Measurements from ENCODE around the gene CFAP74. TPM values are rescaled to one million over a fixed set of nuclear protein-coding genes. Genes with fewer than 3 reads are reported as not detected.

CFAP74 gene
- total RNA-seq, 1 donor from 2014 or later, result not detected

DNA sequence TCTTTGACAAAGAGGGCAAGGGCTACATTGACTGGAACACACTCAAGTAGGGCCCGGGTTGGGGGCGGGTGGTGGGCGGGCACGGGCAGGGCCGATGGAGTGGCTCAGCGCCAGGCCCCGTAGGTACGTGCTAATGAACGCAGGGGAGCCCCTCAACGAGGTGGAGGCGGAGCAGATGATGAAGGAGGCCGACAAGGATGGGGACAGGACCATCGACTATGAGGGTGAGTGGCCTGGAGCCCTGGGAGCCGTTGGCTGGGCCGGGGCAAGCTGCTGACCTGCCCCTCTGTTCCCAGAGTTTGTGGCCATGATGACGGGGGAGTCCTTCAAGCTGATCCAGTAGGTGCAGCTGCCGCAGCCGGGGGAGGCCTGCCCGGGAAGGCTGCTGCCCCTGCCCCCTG, 86.7 kb downstream of the CFAP74 start:
- Mint-ChIP-seq H3K9me3 (ENCODE audit: unreplicated experiment) (no peaks in the 10 kb centered on the region), H3K4me1 (ENCODE audit: unreplicated experiment) (no peaks in the 10 kb centered on the region), H3K4me3 (ENCODE audit: unreplicated experiment) (no peak overlapping the region), H3K27me3 (ENCODE audit: unreplicated experiment) (no peaks in the 10 kb centered on the region), H3K27ac (ENCODE audit: unreplicated experiment) (no peak overlapping the region), H3K36me3 (ENCODE audit: unreplicated experiment) (no peaks in the 10 kb centered on the region)
- TF ChIP-seq, protein P1, sequence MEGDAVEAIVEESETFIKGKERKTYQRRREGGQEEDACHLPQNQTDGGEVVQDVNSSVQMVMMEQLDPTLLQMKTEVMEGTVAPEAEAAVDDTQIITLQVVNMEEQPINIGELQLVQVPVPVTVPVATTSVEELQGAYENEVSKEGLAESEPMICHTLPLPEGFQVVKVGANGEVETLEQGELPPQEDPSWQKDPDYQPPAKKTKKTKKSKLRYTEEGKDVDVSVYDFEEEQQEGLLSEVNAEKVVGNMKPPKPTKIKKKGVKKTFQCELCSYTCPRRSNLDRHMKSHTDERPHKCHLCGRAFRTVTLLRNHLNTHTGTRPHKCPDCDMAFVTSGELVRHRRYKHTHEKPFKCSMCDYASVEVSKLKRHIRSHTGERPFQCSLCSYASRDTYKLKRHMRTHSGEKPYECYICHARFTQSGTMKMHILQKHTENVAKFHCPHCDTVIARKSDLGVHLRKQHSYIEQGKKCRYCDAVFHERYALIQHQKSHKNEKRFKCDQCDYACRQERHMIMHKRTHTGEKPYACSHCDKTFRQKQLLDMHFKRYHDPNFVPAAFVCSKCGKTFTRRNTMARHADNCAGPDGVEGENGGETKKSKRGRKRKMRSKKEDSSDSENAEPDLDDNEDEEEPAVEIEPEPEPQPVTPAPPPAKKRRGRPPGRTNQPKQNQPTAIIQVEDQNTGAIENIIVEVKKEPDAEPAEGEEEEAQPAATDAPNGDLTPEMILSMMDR (IDR thresholded peaks at IDR 0.05), result no peak
- DNase-seq (ENCODE audit: extremely low spot score, unreplicated experiment), result no peak

DNA sequence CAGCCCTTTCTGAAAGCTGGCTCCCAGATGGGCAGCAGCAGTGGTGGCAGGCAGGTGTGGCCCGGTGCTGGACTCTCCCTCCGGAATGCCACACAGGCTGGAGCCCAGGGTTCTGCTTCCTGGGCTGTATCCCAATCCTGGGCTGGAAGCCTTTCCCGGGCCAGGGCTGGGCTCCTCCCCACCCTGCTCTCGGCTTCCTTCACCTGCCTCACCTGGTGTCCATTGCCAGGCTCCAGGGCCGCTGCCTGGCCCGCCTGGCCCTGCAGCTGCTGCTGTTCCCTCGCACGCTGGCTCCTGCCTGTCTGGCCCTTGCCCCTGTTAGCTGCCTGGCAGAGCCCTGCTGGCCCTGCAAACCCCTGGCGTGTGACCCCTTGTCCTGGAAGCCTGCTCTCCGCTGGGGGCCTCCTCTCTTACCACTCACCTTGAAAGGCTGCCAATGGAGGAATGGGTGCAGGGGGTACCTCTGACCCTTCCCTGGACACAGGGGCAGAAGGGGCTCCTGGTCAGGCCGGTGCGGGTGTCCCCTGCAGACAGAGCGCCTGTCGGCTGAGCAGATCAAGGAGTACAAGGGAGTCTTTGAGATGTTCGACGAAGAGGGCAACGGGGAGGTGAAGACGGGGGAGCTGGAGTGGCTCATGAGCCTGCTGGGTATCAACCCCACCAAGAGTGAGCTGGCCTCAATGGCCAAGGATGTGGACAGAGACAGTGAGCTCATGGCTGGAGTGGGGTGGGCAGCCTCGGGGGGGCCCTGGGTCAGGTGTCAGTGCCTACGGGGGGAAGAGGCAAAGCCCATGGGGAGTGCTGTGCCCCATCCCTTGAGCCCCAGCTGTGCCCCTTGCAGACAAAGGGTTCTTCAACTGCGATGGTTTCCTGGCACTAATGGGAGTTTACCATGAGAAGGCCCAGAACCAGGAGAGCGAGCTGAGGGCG, 87.4 kb downstream of the CFAP74 start:
- Mint-ChIP-seq H3K27ac (ENCODE audit: unreplicated experiment) (no peak overlapping the region), H3K4me3 (ENCODE audit: unreplicated experiment) (no peak overlapping the region), H3K9me3 (ENCODE audit: unreplicated experiment) (no peaks in the 10 kb centered on the region), H3K4me1 (ENCODE audit: unreplicated experiment) (no peaks in the 10 kb centered on the region), H3K36me3 (ENCODE audit: unreplicated experiment) (no peaks in the 10 kb centered on the region), H3K27me3 (ENCODE audit: unreplicated experiment) (no peaks in the 10 kb centered on the region)
- TF ChIP-seq, protein P1 (IDR thresholded peaks at IDR 0.05), result no peak
- no peak for DNase-seq (ENCODE audit: extremely low spot score, unreplicated experiment)

DNA sequence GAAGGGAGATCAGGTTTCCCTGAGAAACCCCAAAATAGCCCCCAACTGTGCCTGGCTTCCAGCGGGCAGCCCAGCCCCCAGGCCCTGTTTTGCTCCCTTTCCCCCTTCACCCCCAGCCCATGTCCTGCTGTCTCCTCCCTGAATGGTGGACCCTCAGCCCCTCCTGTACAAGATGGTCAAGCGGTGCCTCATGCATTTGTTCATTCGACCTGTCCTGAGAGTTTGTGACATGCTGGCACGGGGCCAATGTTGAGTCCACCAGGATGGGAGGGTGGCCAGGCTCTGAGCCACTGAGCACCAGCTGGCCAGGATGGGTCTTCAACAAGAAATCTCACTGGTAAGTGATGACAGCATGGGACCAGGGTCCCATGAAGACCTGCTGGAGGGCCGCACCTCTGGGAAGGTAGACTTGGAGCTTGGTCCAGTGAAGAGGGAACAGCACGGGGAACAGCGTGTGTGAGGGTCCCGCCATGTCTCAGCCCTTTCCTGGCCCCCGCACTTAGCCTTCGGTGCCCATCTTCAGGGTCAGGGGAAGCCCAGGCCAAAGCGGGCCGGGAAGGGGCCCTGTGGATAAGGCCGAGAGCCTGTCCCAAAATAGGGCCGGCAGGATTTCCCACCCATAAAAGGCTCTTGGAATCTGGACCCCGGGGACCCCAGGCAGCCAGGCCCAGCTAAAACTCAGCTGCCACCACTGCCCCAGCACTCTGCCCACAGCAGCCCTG, 88.5 kb downstream of the CFAP74 start, which contains the start of gene CALML6:
CALML6 (plus strand) TSS at position 290 of the 722 bp plus-strand sequence; CDS start at position 311, 21 bp downstream.
- H3K27ac Mint-ChIP-seq (ENCODE audit: unreplicated experiment), result no peak within 1 kb of the TSS

DNA sequence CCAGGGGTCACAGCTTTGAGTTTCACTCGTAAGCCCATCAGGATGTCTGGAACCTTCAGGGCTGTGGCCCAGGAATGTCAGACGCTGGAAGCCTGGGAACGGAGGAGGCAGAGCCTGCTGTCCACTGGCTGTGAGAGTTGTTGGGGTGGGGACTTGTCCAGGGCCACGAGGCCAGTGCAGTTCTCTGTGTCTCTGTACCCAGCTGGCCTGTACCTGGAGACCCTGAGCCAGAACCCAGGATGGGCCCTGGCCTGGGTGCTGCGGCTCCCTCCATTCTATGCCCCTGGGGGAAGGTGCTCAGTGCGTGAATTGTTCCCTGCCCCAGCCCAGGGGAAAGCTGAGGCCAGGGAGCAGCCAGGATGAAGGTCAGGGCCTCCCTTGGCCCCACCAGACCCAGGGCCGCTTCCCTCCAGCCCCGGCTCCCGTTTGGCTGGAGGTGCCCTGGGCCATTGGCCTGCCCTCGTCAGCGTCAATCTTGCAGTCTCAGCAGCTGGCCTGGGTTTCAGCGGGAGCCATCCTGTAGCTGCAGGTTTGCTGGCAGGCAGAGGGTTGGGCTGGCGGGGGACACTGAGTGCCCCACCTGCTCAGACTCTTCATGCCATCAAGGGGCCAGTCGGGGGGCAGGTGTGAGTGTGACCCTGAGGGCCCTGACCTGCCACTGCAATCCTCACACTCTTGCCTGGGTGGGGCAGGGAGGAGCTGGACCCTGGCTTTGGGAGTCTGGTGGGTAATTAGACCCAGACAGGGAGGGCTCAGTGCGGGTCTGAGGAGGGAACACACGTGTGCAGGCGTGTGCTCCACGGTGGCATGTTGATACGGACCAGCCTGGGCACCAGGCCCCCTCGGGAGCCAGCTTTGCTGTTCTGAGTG, 89.2 kb downstream of the CFAP74 start:
- Mint-ChIP-seq H3K4me1 (ENCODE audit: unreplicated experiment) (peaks cover 7% of the 10 kb centered on the region), H3K36me3 (ENCODE audit: unreplicated experiment) (no peaks in the 10 kb centered on the region), H3K27ac (ENCODE audit: unreplicated experiment) (no peak overlapping the region), H3K9me3 (ENCODE audit: unreplicated experiment) (no peaks in the 10 kb centered on the region), H3K4me3 (ENCODE audit: unreplicated experiment) (no peak overlapping the region), H3K27me3 (ENCODE audit: unreplicated experiment) (no peaks in the 10 kb centered on the region)
- peak; percentile 78 for DNase-seq (ENCODE audit: extremely low spot score, unreplicated experiment)
- TF ChIP-seq, protein P1 (IDR thresholded peaks at IDR 0.05), result no peak

More for the DNA sequence above, 88.5 kb downstream of the CFAP74 start, which contains the start of gene CALML6:
- H3K36me3 Mint-ChIP-seq (ENCODE audit: unreplicated experiment), result no peaks in the 10 kb centered on the region
- TF ChIP-seq, protein P1 (IDR thresholded peaks at IDR 0.05), result no peak
- no peaks in the 10 kb centered on the region for H3K27me3 Mint-ChIP-seq (ENCODE audit: unreplicated experiment)
- no peak within 1 kb of the TSS for H3K4me3 Mint-ChIP-seq (ENCODE audit: unreplicated experiment)
- no peaks in the 10 kb centered on the region for H3K9me3 Mint-ChIP-seq (ENCODE audit: unreplicated experiment)
- no peak for DNase-seq (ENCODE audit: extremely low spot score, unreplicated experiment)
- H3K4me1 Mint-ChIP-seq (ENCODE audit: unreplicated experiment), result peaks cover 2% of the 10 kb centered on the region
